WI38 (cell line): Measurements from ENCODE around the gene TYW1B.
"Not testable (repeated sequence)": the region's sequence is repeated elsewhere in the genome, so short reads cannot be mapped to it uniquely, and the experiment has no call there.

Source experiments
- H3K4me3 ChIP-seq: 2 replicates; pipeline ENCODE4 v1.5.1; 2011; ENCODE audit warnings: low read depth, mild to moderate bottlenecking, control low read depth, low read length
- TF ChIP-seq, protein P1 (sequence below): IDR thresholded peaks from 2 replicates; pipeline ENCODE4 v1.5.1; 2012; ENCODE audit warnings: low read depth, mild to moderate bottlenecking, control low read depth, low read length

The TYW1B gene

DNA sequence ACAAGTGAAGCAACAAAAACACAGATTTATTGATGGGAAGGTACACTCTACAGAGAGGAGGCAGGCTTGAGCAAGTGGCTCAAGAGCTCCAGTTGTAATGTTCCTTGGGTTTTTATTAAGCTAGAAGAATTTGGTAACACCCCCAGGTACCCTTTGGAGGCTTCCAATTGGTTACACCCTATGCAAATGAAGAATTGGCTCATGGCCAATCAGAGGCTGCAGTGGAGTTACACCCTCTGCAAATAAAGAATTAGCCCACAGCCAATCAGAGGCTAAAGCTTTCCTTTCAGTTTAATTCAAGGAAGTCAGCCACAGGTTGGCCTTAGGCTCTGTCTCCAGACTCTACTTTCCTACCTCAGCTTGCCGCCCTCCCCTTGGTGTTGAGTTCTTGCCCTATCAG lies 10.3 kb downstream of the TYW1B start:
- not testable (repeated sequence) for H3K4me3 ChIP-seq

DNA sequence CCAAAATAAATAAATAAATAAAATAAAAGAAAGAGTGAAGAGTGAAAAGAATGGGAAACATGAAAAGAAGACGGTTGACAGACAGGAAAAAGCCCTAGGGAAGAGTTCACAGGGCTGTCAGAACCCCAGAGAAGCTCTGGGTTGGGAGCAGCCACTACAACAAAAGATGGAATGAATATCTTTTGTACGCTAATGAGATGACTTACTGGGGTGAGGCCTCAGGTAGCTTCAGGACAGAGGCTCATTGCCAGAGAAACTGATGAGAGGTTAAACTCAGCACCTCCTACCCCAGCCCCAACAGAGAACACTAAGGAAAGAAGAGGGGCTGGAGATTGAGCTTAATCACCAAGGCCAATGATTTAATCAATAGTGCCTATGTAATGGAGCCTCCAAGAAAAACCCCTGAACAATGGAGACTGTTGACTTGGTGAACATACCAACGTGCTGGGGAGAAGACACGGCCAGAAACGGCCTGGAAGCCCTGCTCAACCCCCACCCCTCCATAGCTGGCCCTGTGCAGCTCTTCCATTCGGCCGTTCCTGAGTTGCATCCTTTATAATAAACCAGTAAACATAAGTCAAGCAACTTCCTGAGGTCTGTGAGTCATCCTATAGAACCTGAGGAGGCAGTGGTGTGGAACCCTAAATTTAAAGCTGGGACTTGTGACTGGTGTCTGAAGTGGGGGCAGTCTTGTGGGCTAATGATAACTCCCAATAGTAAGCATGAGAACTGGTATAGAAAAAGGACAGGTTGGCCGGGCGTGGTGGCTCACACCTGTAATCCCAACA lies 11.4 kb downstream of the TYW1B start:
- H3K4me3 ChIP-seq: not testable (repeated sequence)

DNA sequence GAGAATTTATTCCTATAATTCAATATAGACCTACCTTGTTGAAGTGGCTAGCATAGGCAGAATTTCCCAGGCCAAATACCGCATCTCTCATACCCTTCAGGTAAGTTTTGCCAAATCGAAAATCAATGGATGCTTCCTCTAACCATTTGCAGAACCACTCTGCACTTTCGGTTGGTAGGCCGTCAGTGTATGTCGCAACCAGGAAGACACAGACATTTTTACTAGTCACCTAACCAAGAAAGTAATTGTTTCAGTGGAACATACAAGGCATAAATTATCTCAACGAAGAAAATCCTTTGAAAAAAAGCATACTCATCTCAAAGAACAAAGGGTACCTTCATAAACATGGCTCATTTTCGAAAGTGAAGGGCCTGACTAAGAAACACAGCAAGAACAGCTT lies 17.6 kb downstream of the TYW1B start:
- H3K4me3 ChIP-seq: not testable (repeated sequence)

DNA sequence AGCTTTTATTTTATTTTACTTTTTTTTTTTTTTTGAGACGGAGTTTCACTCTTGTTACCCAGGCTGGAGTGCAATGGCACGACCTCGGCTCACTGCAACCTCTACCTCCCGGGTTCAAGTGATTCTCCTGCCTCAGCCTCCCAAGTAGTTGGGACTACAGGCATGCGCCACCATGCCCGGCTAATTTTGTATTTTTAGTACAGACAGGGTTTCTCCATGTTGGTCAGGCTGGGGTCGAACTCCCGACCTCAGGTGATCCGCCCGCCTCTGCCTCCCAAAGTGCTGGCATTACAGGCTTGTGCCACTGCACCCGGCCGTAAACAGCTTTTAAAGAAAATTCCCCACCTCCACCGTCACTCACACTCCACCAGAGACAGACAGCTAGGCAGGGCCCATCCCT lies 19.5 kb downstream of the TYW1B start:
- H3K4me3 ChIP-seq: not testable (repeated sequence)

DNA sequence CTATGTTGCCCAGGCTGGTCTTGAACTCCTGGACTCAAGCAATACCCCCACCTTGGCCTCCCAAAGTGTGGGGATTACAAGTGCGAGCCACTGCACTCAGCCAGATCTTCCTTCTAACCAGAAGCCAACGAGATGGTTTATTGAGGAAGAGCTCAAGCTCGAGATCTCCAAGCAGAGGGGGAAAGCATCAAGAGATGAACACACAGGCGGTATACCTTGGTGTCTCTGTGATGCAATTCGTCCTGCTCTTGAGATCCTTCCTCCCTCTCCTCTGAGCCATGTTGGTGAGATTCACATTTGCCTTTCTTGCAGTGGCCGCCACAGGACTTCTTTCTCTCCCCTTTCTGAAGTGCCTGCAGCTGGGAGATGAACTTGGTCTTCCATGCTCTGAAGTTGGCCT lies 21.1 kb downstream of the TYW1B start:
- H3K4me3 ChIP-seq: not testable (repeated sequence)

DNA sequence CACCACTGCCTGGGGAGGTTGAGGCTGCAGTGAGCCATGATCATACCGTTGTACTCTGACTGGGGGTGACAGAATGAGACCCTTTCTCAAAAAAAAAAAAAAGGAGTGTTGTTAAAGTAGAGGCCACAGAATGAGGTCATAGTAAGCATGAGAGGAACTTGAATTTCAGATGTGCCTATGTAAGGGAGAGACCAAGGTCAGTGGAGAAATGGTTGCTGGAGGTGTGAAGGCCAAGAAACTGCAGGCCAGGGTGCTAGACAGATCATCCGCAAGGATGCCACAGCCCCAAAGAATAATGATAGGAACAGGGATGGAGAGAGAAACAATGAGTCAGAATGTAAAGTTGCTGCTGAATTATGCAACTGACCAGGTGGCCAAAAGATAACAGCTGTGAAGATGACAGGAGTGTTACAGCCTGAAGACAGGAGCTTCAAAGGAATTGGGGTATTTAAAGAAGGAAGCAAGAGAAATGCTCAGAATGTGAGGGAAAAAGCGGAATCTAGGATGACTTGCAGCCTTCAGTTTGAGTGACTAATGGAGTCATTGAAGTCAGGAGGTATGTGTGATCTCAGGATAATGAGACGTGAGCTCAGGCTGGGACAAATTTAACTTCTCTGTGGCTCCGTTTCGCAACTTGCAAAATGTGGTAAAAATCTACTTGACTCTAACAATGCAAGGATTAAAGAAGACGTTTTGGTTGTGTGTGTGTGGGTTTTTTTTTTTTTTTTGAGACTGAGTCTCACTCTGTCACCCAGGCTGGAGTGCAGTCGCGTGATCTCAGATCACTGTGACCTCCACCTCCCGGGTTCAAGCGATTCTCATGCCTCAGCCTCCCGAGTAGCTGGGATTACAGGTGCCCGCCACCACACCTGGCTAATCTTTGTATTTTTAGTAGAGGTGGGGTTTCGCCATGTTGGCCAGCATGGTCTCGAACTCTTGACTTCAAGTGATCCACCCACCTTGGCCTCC lies 22.2 kb downstream of the TYW1B start:
- H3K4me3 ChIP-seq: no peak overlapping the region
- TF ChIP-seq, protein P1, sequence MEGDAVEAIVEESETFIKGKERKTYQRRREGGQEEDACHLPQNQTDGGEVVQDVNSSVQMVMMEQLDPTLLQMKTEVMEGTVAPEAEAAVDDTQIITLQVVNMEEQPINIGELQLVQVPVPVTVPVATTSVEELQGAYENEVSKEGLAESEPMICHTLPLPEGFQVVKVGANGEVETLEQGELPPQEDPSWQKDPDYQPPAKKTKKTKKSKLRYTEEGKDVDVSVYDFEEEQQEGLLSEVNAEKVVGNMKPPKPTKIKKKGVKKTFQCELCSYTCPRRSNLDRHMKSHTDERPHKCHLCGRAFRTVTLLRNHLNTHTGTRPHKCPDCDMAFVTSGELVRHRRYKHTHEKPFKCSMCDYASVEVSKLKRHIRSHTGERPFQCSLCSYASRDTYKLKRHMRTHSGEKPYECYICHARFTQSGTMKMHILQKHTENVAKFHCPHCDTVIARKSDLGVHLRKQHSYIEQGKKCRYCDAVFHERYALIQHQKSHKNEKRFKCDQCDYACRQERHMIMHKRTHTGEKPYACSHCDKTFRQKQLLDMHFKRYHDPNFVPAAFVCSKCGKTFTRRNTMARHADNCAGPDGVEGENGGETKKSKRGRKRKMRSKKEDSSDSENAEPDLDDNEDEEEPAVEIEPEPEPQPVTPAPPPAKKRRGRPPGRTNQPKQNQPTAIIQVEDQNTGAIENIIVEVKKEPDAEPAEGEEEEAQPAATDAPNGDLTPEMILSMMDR: no peak

DNA sequence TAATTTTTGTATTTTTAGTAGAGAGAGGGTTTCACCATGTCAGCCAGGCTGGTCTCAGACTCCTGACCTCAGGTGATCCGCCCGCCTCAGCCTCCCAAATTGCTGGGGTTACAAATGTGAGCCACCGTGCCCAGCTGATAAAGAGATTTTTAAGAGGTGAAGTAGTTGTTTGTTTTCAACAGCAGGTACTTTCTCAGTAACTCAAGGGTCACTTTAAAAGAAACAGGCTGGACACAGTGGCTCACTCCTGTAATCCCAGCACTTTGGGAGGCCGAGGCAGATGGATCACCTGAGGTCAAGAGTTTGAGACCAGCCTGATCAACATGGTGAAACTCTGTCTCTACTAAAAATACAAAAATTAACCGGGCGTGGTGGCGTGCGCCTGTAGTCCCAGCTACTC lies 24.2 kb downstream of the TYW1B start:
- not testable (repeated sequence) for H3K4me3 ChIP-seq

DNA sequence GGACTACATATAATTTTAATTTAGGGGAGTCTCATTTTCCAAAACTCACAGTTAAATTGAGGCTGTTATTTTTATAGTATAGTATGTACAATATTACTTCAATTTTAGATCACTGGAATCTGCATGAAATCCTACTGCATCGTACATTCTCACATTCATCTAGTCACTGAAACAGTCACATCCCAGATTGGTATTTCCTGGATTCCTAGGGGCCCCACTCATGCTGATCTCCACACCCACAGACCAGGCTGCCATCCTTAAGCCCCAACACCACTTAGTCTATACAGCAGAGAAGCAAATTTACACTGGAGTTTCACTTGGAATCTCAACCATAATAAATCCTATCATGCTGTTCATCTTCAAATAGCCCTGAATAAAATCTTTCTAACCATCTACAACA lies 26.4 kb downstream of the TYW1B start:
- not testable (repeated sequence) for H3K4me3 ChIP-seq

DNA sequence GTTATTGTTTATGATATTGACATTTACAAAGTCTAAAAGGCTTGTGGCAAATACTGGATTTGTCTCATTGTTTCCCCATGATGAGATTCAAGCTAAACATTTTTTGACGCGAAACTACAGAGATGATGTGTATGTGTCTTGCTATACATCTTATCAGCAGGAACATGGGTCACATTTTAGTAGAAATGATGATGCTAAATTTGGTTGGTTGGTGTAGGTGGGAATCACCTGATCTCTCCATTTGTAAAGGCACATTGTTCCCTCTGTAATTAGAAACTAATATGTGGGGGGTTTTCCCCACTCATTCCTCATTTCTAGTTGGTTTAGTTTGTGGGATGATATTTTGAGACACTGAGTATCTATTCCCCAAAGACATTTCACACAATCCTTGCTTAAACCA lies 32.6 kb downstream of the TYW1B start:
- H3K4me3 ChIP-seq: not testable (repeated sequence)

DNA sequence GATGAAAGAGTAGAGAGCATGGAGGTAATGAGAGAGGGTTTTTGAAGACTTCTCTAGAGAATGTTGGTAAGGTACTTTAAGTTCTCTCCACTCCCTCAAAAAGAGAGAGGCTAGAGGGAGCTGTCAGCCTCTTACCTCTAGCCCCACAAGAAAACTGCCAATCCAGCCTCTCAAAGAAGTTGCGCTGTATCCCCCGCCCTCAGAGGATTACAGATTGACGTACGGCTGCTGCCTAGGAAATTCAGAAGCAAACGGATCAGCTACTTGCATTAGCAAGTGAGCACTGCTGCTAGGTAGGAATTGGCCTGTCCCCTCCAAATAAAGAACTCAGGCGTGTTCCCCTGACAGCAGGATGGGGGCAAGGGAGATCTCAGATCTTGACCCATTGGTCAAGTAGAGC lies 34.2 kb downstream of the TYW1B start:
- TF ChIP-seq, protein P1: no peak
- H3K4me3 ChIP-seq: no peak overlapping the region

DNA sequence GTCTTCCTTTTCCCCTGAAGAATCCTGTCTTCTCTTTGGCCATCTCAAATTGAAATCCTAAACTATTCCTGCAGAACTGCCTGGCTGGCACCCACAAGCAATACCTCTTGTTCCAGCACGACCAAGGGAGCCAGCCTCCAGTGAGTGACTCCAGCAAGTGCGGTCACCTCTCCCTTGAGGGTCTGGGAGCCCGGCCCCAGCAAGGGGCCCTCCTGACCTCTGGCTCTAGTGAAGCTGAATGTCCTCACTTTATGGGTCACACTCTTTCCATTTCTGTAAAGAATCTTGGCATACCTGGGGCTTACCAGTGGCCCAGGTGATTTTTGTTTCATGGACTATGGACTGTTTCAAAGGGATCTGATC lies 37.3 kb downstream of the TYW1B start:
- not testable (repeated sequence) for H3K4me3 ChIP-seq

DNA sequence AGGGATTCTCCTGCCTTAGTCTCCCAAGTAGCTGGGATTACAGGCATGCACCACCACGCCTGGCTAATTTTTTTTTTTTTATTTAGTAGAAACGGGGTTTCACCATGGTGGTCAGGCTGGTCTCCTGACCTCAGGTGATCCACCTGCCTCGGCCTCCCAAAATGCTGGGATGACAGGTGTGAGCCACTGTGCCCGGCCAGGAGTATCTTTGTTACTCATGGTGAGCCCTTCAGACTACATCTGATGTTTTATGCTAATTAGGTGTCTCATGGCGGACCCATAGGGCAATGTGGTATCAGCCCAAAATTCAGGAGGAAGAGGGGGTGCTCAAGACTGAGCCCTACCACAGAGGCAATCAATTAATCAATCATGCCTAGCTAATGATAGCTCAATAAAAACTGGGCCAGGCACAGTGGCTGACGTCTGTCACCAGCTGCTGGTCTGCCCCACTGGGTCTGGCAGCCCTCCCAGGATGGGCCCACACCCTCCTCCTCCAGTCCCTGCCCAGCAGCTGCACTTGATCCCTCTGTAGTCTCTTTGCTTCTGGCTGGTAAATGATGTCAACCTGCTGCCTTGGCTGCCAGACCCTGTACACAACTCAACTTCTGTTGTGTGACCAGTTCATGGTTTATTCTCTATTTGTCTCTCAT lies 37.8 kb downstream of the TYW1B start:
- not testable (repeated sequence) for H3K4me3 ChIP-seq
